HL-60/S4 (cell line): Measurements from ENCODE around the gene MAPK8IP2.
"Not testable (repeated sequence)": the region's sequence is repeated elsewhere in the genome, so short reads cannot be mapped to it uniquely, and the experiment has no call there.

ENCODE experiments used
- in situ Hi-C: fragments of 300-500 bp; cut with MboI; formaldehyde crosslinking; loops from 2 replicates; pipeline ENCODE4 v1.14.3; 2022; ENCODE audit warnings: low sequenced_read_pairs

Gene MAPK8IP2

DNA sequence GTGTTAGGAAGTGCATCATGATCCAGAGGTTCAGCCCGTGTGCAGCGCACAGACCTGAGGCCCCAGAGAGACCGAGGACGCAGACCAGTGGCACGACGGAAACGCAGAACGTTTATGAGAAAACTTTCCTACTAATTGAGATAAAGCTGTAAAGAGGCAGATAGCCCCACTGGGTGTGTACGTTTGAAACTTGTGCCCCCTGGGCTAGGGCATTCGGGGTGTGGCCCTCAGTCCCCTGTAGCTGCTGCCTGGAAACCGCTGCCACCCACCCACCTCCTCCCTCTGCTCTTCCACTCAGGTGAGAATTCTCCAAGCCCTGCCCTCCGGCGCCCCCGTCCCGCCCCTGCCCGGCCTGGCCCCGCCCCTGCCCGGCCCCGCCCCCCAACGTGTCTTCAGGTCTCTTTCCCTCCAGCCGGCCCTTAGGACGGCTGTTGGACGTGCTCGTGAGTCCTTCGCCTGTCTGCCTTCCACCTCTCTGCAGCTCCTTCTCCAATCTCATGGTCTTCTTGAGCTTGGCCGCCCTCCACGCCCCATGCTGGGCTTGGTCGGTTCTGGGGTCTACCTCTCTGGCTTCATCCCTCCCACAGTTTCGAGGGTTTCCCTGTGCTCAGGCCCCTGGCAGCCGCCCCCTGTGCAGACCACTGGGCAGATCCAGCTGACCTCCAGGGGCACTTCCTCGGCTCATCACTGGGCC lies 12.1 kb downstream of the MAPK8IP2 start:
- in situ Hi-C loops = no loop called here

DNA sequence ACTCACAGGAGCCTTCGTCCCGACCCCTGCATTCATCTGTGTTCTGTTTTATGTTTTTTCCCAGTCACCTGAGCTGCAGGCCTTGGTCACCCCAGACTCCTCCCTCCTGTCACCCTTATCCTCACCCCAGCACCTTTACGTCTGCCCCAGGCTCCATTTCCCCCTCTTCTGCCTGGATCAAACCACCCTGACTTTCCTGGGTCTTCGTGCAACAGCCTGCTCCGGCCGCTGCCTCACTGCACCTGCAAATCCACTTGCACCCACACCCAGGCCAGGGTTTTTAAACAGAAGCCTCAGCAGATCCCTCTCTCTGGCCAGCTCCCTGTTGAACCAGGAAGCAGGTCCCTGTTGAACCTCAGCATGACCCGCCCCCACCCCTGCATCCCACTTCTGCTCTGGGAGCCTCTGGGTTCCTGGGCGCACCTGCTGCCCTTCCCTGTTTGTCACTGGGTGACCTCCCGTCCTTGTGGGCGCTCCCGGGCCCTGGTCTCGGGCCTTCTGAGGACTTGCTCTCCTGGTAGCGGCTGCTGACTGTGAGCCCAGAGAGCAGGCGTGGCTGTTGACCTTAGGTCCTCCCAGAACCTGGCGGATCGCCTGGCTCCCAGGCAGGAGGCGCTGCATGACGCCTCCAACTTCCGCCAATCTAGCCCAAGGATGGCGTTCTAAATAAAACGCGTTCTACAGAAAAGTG lies 12.8 kb downstream of the MAPK8IP2 start:
- in situ Hi-C loops = no loop called here

DNA sequence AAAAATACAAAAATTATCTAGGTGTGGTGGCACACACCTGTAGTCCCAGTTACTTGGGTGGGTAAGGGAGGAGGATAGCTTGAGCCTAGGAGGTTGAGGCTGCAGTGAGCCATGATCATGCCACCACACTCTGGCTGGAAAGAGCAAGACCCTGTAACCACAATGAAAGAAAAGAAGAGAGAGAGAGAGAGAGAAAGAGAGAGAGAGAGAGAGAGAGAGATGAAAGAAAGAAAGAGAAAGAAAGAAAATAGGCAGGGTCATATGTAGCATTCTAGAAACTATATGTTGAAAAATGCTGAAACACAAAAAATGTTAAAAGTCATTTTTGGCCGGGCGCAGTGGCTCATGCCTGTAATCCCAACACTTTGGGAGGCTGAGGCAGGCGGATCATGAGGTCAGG lies 13.7 kb downstream of the MAPK8IP2 start:
- in situ Hi-C loops = not testable (repeated sequence)

DNA sequence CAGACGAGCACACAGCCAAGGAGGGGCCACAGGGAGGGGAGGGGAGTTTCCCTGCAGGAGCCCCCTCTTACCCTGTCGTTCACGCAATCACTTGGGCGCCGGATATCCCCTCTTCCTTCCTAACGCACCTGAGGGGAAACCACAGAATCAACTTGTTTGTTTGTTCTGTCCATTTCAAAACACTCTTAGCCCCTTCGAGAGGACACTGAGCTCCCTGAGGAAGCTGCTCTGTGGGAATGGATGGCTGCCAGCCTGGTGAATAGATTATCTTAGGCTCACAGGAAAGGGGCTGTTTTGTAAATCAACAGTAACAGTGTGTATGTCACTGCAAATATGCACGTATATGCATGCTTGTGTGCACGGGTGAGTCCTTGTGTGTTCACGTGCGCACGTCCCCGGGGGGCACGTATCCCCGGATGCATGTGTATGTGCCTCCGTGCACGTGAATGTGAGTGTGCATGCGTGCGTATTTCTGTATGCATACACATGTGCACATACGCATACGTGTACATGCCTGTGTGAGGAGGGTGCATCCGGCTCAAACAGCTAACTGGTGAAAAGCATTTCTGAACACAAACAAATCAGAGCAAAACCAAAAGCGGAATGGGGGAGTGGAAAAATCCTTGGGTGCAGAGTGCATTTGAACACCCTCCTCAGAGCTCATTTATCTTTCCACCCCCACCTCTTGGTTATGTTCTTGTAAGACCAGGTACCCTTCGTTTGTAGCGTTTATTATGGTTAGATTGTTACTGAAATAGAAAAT lies 20.2 kb downstream of the MAPK8IP2 start:
- in situ Hi-C loops = no loop called here

DNA sequence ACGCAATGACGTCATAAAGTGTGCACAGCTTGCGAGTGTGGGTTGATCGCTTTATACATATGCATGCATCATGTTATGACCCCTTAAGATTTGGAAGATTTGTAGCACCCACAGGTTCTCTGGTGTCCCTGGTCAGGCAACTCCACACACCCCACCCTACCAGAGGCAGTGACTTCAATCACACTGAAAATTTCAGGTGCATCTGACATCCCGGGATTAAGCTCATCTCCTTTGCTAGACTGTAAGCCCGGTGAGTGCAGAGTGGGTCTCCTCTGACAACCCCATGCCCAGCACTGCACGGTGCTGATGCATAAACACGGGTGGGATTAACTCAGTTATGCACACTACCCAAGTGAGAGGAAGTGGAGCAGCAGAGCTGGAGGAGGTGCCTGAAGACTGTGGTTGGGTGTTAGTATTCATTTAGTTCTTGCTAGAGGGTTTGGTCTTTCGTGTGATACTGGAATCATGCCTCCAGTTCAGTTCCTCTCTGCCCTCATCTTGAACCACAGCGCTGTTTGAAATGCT lies 20.8 kb downstream of the MAPK8IP2 start:
- in situ Hi-C loops = no loop called here

DNA sequence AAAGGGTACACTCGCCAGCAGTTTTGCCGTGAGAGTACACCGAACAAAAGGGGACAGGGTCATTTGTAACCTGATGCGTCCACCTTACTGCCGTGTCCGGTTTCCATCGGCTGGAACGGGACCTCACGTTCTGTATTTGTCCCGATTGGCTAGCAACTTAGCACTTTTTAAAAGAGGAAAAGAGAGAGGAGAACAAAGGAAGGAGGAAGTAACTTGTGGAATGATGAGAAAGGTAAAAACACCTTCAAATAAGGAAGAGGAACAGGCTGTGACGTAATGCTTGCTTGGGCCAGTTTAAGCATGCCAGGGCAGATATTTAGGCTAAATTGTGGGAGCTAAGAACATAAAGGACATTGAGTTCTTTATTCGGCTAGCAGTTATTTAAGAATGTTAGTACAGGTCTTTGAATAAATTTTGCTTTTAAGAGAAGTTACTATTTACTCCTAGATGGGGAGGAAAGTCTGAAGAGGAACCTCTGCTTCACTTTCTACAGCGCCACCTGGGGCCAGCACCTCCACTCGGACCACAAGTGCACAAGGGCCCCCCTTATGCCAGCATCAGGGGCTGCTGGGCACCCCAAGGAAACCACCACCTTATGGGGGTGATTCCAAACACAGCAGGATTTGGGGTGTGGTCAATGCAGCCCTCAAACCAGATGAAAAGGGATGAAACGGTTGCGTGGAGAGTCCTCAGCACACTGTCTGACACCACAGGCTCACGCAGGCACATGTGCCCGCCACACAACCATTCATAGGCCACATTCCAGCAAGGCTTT lies 21.5 kb downstream of the MAPK8IP2 start:
- in situ Hi-C loops = no loop called here

GRCh38 chr22:50622723-50623327 lies 22.2 kb downstream of the MAPK8IP2 start:
- in situ Hi-C loops = no loop called here

- in situ Hi-C loops = no loop called here
Observed at GRCh38 chr22:50624347-50625130, 23.9 kb downstream of the MAPK8IP2 start.

GRCh38 chr22:50625131-50625567 lies 24.6 kb downstream of the MAPK8IP2 start:
- in situ Hi-C loops = no loop called here

DNA sequence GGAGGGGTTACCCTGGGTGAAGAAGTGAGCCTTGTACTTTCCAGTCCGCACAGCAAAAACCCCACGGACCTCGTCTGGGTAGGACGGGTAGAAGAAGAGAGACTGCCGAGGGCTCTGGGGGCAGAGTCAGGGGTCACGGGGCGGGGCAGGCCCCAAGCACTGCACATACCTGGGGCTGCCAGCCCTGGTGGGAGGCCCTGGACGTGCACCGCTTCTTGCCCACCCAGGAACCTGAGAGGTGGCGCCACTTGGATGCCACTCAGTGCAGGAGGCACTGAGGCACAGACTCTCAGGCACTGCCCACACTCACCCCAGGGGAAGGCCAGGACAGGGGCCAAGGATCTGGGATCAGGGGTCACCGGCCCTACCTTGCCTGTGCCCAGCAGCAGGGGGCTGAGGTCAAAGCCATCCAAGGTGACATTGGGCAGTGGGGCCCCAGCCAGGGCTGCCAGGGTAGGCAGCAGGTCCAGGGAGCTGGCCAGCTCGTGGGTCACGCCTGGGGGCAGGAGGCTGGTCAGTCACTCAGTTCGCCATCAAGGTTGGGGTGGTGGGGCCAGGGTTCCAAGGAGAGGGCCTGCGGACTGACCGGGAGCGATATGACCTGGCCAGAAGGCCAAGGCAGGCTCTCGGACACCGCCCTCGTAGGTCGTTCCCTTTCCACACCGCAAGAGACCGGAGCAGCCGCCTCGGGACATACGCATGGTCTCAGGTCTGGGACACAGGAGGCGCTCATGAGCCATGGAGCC lies 25.1 kb downstream of the MAPK8IP2 start:
- in situ Hi-C loops = no loop called here

GRCh38 chr22:50626314-50626849 lies 25.8 kb downstream of the MAPK8IP2 start:
- in situ Hi-C loops = no loop called here

- in situ Hi-C loops = no loop called here
Observed at GRCh38 chr22:50626850-50627641, 26.5 kb downstream of the MAPK8IP2 start.

- in situ Hi-C loops = no loop called here
Observed at GRCh38 chr22:50627642-50628542, 27.3 kb downstream of the MAPK8IP2 start, which contains the start of gene ARSA. Gene ARSA (minus strand): TSS chr22:50628152. CDS start chr22:50627779, 373 bp downstream.

DNA sequence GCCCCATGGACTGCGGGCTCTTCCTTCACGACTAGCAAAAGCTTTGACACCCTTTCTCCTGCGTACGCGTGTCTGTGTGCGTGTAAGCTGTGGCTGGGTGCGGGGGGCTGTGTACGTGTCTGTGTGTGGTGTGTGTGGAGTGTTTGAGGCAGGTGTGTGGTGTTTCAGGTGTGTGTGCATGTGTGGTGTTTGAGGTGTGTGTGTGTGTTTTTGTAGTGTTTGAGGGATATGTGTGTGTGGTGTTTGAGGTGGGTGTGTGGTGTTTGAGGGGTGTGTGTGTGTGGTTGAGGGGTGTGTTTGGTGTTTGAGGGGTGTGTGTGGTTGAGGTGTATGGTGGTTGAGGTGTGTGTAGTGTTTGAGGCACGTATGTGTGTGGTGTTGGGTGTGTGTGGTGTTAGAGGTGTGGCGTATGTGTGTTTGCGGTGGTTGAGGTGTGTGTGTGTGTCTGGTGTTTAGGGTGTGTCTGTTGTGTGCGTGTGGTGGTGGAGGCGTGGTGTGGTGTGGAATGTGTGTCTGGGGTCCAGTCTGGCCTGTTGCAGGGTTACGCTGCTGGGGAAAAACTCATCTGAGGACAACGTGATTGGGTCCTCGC lies 28.0 kb downstream of the MAPK8IP2 start:
- in situ Hi-C loops = no loop called here

- in situ Hi-C loops = no loop called here
Observed at GRCh38 chr22:50630376-50630775, 29.8 kb downstream of the MAPK8IP2 start.

DNA sequence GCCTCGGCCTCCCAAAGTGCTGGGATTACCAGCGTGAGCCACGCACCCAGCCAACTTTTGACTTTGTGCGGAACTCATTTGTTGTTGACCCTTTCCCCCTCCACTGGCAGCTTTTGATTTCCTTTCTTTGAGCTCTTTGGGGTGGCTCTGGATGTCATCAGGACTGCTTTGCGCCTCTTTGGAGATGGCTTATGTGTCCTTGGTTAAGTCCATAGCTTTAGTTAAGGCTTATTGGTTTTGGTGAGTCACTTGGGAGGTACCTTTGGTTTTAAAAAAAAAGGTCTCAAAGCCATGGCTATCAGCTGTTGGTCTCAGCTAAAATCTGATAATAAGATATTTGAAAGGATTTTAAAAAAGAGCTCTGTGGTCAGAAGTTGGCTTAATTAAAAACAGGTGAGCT lies 32.5 kb downstream of the MAPK8IP2 start:
- in situ Hi-C loops = no loop called here
